HepG2 (cell line): Measurements from ENCODE around the gene ADGRB3. TPM values are rescaled to one million over a fixed set of nuclear protein-coding genes. Genes with fewer than 3 reads are reported as not detected.

Experiments used
- ATAC-seq: fragments of 200-7000 bp; cut with Tn5 transposase; 3 replicates; pipeline ENCODE4 v1.9.1; 2020; ENCODE audit warnings: mild to moderate bottlenecking, moderate library complexity
- BruUV-seq: library from RNA; stranded (reverse); fragments of 400-500 nt; replicated peaks from 2 replicates; lab custom pipeline; 2021; lab: Mats Ljungman, UMichigan
- CTCF ChIA-PET: fragments of 300-600 bp; formaldehyde crosslinking; extraction: SDS; loops from one replicate; lab custom pipeline; 2021; ENCODE audit warnings: low total read pairs, inconsistent platforms, low intra/inter-chr PET ratio; lab: Yijun Ruan, JAX
- POLR2A ChIA-PET: fragments of 350-600 bp; sonication (Branson Sonifier 250); formaldehyde crosslinking; loops from one replicate; lab custom pipeline; 2020; ENCODE audit warnings: antibody characterized with exemption, inconsistent platforms; lab: Yijun Ruan, JAX
- DNase-seq: peaks from one replicate; pipeline ENCODE4 v3.0.0-alpha.2; 2015; ENCODE audit warnings: low spot score
- FAIRE-seq: peaks from 3 replicates; lab custom pipeline; 2011; peaks lifted over from hg19 to GRCh38; lab: Jason Lieb, UNC
- H2AFZ ChIP-seq: one replicate; pipeline ENCODE4 v1.6.1; 2011; ENCODE audit warnings: low read length, inconsistent platforms
- H3K27ac ChIP-seq: fragments of 300-600 bp; 3 replicates; pipeline ENCODE4 v1.8.0; 2011; ENCODE audit warnings: mixed run types, mild to moderate bottlenecking, mixed read lengths, low read length, inconsistent platforms; ENCODE audit not compliant: insufficient read depth; ENCODE audit errors: extremely low read length
- H3K27me3 ChIP-seq, 2 experiments: fragments of 200-600 bp in 1 of 2; 2 replicates in 1 of 2; 3 replicates in 1 of 2; pipeline versions ENCODE4 v1.6.0 to v1.8.0; 2011; ENCODE audit warnings: low read length in 2 of 2, mild to moderate bottlenecking in 2 of 2, moderate library complexity in 2 of 2, inconsistent platforms in 1 of 2; ENCODE audit not compliant: insufficient read depth in 2 of 2, control insufficient read depth in 1 of 2
- H3K36me3 ChIP-seq, 2 experiments: fragments of 200-600 bp in 1 of 2; replicated peaks in 1 of 2; 2 replicates in 1 of 2; 3 replicates in 1 of 2; pipeline versions ENCODE4 v1.5.1 to v1.8.0; 2011; ENCODE audit warnings: low read length in 2 of 2, inconsistent platforms in 1 of 2; ENCODE audit not compliant: insufficient read depth in 2 of 2, control insufficient read depth in 1 of 2
- H3K4me1 ChIP-seq: 2 replicates; pipeline ENCODE4 v1.5.1; 2012; ENCODE audit warnings: low read length, inconsistent platforms; ENCODE audit not compliant: insufficient read depth
- H3K4me2 ChIP-seq: 2 replicates; pipeline ENCODE4 v1.6.0; 2011; ENCODE audit warnings: low read depth, low read length, inconsistent platforms
- H3K4me3 ChIP-seq, 3 experiments: fragments of 200-600 bp in 1 of 3; sonication (generic), shearing (Covaris generic) in 1 of 3; replicated peaks in 1 of 3; 2 replicates each; pipeline ENCODE4 v1.5.1; 2011 to 2016; ENCODE audit warnings: low read length in 3 of 3, inconsistent platforms in 2 of 3, low read depth in 2 of 3, mild to moderate bottlenecking in 2 of 3, control low read depth in 1 of 3, mixed read lengths in 1 of 3; ENCODE audit not compliant: insufficient read depth in 1 of 3
- H3K79me2 ChIP-seq: one replicate; pipeline ENCODE4 v1.6.1; 2011; ENCODE audit warnings: low read length, inconsistent platforms; ENCODE audit not compliant: insufficient read depth
- H3K9ac ChIP-seq: 2 replicates; pipeline ENCODE4 v1.6.0; 2011; ENCODE audit warnings: mild to moderate bottlenecking, low read depth, low read length, inconsistent platforms; ENCODE audit not compliant: insufficient read depth
- H3K9me3 ChIP-seq: 2 replicates; pipeline ENCODE4 v1.5.1; 2012; ENCODE audit warnings: mild to moderate bottlenecking, low read length
- H4K20me1 ChIP-seq: 2 replicates; pipeline ENCODE4 v1.6.0; 2011; ENCODE audit warnings: inconsistent platforms, mild to moderate bottlenecking, low read length, moderate library complexity; ENCODE audit not compliant: insufficient read depth
- ARID2 ChIP-seq: sonication (generic); formaldehyde crosslinking; IDR thresholded peaks from 2 replicates; pipeline ENCODE4 v1.8.1; 2022; ENCODE audit warnings: mild to moderate bottlenecking, missing genetic modification reagents, borderline replicate concordance
- CHCHD3 ChIP-seq: sonication (generic); formaldehyde crosslinking; IDR thresholded peaks from 2 replicates; pipeline ENCODE4 v1.8.0; 2022; ENCODE audit warnings: mild to moderate bottlenecking, missing genetic modification reagents, moderate library complexity
- DR1 ChIP-seq: sonication (generic); formaldehyde crosslinking; IDR thresholded peaks from 2 replicates; pipeline ENCODE4 v1.8.0; 2021; ENCODE audit warnings: mild to moderate bottlenecking, missing genetic modification reagents, inconsistent platforms
- HNF1A ChIP-seq, 2 experiments: sonication (generic) in 1 of 2; formaldehyde crosslinking in 1 of 2; IDR thresholded peaks; 2 replicates each; pipeline versions ENCODE4 v1.4.0 to v1.6.1; 2016 to 2020; ENCODE audit warnings: borderline replicate concordance in 1 of 2, low read depth in 1 of 2, mild to moderate bottlenecking in 1 of 2, missing genetic modification reagents in 1 of 2
- NFRKB ChIP-seq: fragments of 450-650 bp; IDR thresholded peaks from 2 replicates; pipeline ENCODE4 v1.6.1; 2017
- SSRP1 ChIP-seq: IDR thresholded peaks from 2 replicates; pipeline ENCODE4 v1.6.1; 2016; ENCODE audit warnings: control low read depth
- TERF1 ChIP-seq: sonication (generic); formaldehyde crosslinking; IDR thresholded peaks from 2 replicates; pipeline ENCODE4 v1.8.0; 2022; ENCODE audit warnings: mild to moderate bottlenecking, missing genetic modification reagents, moderate library complexity
- THAP8 ChIP-seq: sonication (generic); formaldehyde crosslinking; IDR thresholded peaks from 2 replicates; pipeline ENCODE4 v1.5.1; 2020; ENCODE audit warnings: missing genetic modification reagents, mild to moderate bottlenecking, borderline replicate concordance
- ZFP41 ChIP-seq: sonication (generic); formaldehyde crosslinking; IDR thresholded peaks from 2 replicates; pipeline ENCODE4 v1.4.0; 2020; ENCODE audit warnings: mild to moderate bottlenecking, missing genetic modification reagents, borderline replicate concordance
- ZNF431 ChIP-seq: sonication (generic); formaldehyde crosslinking; IDR thresholded peaks from 2 replicates; pipeline ENCODE4 v1.9.0; 2022; ENCODE audit warnings: missing genetic modification reagents, low read depth, mild to moderate bottlenecking, borderline replicate concordance
- ZNF589 ChIP-seq: sonication (generic); formaldehyde crosslinking; conservative IDR thresholded peaks from 2 replicates; pipeline ENCODE4 v1.8.0; 2022; ENCODE audit warnings: mild to moderate bottlenecking, moderate library complexity, missing genetic modification reagents
- ZNF724P ChIP-seq: sonication (generic); formaldehyde crosslinking; IDR thresholded peaks from 2 replicates; pipeline ENCODE4 v1.8.0; 2022; ENCODE audit warnings: missing genetic modification reagents, borderline replicate concordance
- WGBS: methylation state at CpG from one replicate; pipeline ENCODE4 v1.1.6; 2017; ENCODE audit warnings: low lambda C conversion rate; 5-methylcytosine and 5-hydroxymethylcytosine counted together
- in situ Hi-C: cut with HindIII; loops from 2 replicates; pipeline ENCODE4 v1.10.0; 2017; ENCODE audit warnings: low pct_unique_long_range_greater_than_20kb; ENCODE audit not compliant: extremely low pct_ligation_motif_present
- intact Hi-C: fragments of 100-400 bp; cut with micrococcal nuclease; formaldehyde crosslinking; loops from one replicate; pipeline ENCODE4 v1.10.0; 2022; ENCODE audit not compliant: unreplicated experiment
- polyA plus RNA-seq, 8 experiments: library from polyadenylated mRNA; depleted of rRNA in 3 of 8; stranded (reverse) in 7 of 8; unstranded in 1 of 8; fragments of >200 nt; fragmentation: Illumina TruSeq in 4 of 8; extraction: Trizol in 4 of 8; gene quantifications; 2 replicates each; pipeline versions ENCODE4 v1.2.1 to v1.2.3, GENCODE V29; 2011 to 2016; ENCODE audit warnings: low read depth in 4 of 8, missing spikeins in 1 of 8, mixed read lengths in 1 of 8; ENCODE audit not compliant: insufficient read depth in 1 of 8
- total RNA-seq, 5 experiments: library from RNA; depleted of rRNA; stranded (reverse); fragments of >200 nt; fragmentation: Illumina TruSeq; extraction: Trizol; gene quantifications; 2 replicates each; pipeline ENCODE4 v1.2.3, GENCODE V29; 2016; ENCODE audit warnings: low read depth in 1 of 5
- TF ChIP-seq, protein P1 (sequence below): sonication (generic); formaldehyde crosslinking; IDR thresholded peaks from 2 replicates; pipeline ENCODE4 v1.8.0; 2022; ENCODE audit warnings: missing genetic modification reagents, mild to moderate bottlenecking, moderate library complexity, borderline replicate concordance

The ADGRB3 gene
- total and polyA plus RNA-seq, 2 of the 13 experiments (the other 11 are each of a cell fraction or from before 2014, with no cell fraction given): not detected

DNA sequence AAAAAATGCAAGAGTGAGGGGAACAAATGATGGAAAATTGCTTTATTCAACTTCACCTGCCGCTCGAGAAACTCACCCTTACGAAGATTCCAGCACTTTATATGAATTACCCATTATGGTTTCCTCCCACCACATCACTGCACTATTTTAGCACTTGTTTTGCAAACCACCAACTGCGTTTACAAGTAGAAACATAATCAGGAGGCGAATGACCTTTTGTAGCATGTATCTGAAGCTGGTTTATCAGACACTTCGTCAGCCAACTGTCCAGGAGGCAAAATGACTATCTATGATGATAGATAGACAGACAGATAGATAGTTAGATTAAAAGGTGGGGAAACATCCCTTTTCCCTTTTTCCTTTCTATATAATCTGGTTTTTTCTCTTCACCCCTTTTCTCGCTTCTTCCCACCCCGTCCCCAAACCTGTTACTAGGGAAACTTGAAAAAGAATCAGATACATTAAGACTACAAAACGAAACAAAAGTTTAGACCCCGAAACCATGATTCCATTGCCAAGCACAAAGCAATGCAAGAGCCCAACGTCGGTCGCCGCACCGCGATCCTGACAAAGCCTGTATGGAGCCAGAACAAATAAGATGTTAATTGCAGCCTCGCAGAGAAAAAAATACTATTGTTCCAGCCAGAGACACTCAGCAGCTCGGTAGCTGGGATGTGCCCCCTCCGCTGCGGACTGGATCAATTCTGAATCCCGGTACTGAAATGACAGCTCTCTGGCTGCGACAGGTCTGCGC is 933 bp upstream of the ADGRB3 start:
- no peaks in the 10 kb centered on the region for H3K36me3 ChIP-seq
- no TSS peak for BruUV-seq
- peaks cover 13% of the 10 kb centered on the region for H3K4me1 ChIP-seq
- no peaks in the 10 kb centered on the region for H3K9me3 ChIP-seq
- peaks cover 0 to 19% of the 10 kb centered on the region in 2 experiments; a peak in 3 of 5 replicates for H3K27me3 ChIP-seq
- no peak overlapping the region for H3K27ac ChIP-seq
- no peak for FAIRE-seq
- WGBS: 4% methylated on average over 19 of the region's 23 CpGs
- ChIA-PET CTCF (no interaction called here), POLR2A (no interaction called here)
- no peak overlapping the region for H3K9ac ChIP-seq
- H2AFZ ChIP-seq: no peak overlapping the region
- H4K20me1 ChIP-seq: no peaks in the 10 kb centered on the region
- H3K4me3 ChIP-seq: peak overlapping the region; percentile 38 to 76 (median 47)
- no peak for DNase-seq
- H3K79me2 ChIP-seq: no peaks in the 10 kb centered on the region
- intact Hi-C loops: no loop called here
- TF ChIP-seq ZFP41 (CRISPR knock-in tag): no peak
- TF ChIP-seq TERF1 (CRISPR knock-in tag): no peak
- no peak for TF ChIP-seq THAP8 (CRISPR knock-in tag)
- no peak for TF ChIP-seq CHCHD3 (CRISPR knock-in tag)
- TF ChIP-seq, protein P1, sequence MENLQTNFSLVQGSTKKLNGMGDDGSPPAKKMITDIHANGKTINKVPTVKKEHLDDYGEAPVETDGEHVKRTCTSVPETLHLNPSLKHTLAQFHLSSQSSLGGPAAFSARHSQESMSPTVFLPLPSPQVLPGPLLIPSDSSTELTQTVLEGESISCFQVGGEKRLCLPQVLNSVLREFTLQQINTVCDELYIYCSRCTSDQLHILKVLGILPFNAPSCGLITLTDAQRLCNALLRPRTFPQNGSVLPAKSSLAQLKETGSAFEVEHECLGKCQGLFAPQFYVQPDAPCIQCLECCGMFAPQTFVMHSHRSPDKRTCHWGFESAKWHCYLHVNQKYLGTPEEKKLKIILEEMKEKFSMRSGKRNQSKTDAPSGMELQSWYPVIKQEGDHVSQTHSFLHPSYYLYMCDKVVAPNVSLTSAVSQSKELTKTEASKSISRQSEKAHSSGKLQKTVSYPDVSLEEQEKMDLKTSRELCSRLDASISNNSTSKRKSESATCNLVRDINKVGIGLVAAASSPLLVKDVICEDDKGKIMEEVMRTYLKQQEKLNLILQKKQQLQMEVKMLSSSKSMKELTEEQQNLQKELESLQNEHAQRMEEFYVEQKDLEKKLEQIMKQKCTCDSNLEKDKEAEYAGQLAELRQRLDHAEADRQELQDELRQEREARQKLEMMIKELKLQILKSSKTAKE (CRISPR knock-in tag): no peak
- no peak for TF ChIP-seq ZNF431 (CRISPR knock-in tag)
- TF ChIP-seq HNF1A (IDR thresholded peaks at IDR 0.05; ENCODE audit: low read depth): no peak
- no peak for TF ChIP-seq HNF1A (CRISPR knock-in tag; IDR thresholded peaks at IDR 0.05; ENCODE audit: borderline replicate concordance)
- no peak for TF ChIP-seq DR1 (CRISPR knock-in tag)
- TF ChIP-seq ARID2 (CRISPR knock-in tag): no peak
- TF ChIP-seq ZNF589 (CRISPR knock-in tag): no peak
- no peak for TF ChIP-seq NFRKB
- TF ChIP-seq SSRP1 (CRISPR knock-in tag): no peak
- no peak for TF ChIP-seq ZNF724P
- ATAC-seq: no peak
- in situ Hi-C loops: loop anchor here (25.0 kb wide), 2 partner anchors 328 to 1478 kb away; no protein-coding TSS in a partner anchor
- H3K4me2 ChIP-seq: peak overlapping the region; percentile 94
